Suprapubic skin (tissue), 4 donors: Measurements from ENCODE around the gene ABHD5.

ENCODE experiments used
- POLR2A ChIP-seq, 2 donors: fragments of 450-650 bp; IDR thresholded peaks; one replicate each; pipeline ENCODE4 v1.6.1; 2017; ENCODE audit warnings: antibody characterized with exemption in 2 of 2, mild to moderate bottlenecking in 2 of 2, moderate library complexity in 2 of 2
- POLR2AphosphoS5 ChIP-seq, 3 donors: sonication (generic); formaldehyde crosslinking; IDR thresholded peaks; one replicate each; pipeline ENCODE4 v1.6.1; 2017; ENCODE audit warnings: antibody characterized with exemption in 3 of 3
- TF ChIP-seq, protein P1 (sequence below), 2 donors: fragments of 200-600 bp in 1 of 2; fragments of 450-650 bp in 1 of 2; sonication (generic) in 1 of 2; IDR thresholded peaks; one replicate each; pipeline ENCODE4 v1.5.1; 2016 to 2019; ENCODE audit warnings: antibody characterized with exemption in 2 of 2, mild to moderate bottlenecking in 1 of 2, moderate library complexity in 1 of 2

DNA sequence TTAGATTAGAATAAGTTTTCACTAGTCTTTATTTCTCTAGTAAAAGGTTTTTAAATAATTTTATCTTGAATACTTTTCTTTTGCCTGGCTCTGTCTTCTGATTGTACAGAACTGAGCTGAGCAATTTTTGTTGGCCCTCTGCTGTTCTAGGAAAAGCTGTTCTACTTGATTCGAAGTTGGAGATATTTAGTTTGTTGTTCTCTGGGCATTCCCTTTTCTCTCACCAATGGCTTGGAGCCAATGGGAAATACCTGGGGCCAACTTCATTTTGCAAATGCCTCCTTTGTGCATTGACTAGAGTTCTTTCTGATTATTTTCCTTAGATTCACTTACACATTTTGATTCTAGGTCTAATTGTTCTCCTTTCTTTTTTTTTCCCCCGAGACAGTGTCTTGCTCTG lies 16.5 kb downstream of the ABHD5 start:
- TF ChIP-seq, protein P1, sequence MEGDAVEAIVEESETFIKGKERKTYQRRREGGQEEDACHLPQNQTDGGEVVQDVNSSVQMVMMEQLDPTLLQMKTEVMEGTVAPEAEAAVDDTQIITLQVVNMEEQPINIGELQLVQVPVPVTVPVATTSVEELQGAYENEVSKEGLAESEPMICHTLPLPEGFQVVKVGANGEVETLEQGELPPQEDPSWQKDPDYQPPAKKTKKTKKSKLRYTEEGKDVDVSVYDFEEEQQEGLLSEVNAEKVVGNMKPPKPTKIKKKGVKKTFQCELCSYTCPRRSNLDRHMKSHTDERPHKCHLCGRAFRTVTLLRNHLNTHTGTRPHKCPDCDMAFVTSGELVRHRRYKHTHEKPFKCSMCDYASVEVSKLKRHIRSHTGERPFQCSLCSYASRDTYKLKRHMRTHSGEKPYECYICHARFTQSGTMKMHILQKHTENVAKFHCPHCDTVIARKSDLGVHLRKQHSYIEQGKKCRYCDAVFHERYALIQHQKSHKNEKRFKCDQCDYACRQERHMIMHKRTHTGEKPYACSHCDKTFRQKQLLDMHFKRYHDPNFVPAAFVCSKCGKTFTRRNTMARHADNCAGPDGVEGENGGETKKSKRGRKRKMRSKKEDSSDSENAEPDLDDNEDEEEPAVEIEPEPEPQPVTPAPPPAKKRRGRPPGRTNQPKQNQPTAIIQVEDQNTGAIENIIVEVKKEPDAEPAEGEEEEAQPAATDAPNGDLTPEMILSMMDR (IDR thresholded peaks at IDR 0.05) = no peak
- TF ChIP-seq POLR2AphosphoS5 (IDR thresholded peaks at IDR 0.05) = no peak
- TF ChIP-seq POLR2A (IDR thresholded peaks at IDR 0.05) = no peak
